KOPT-K1 (cell line): ENCODE results near the gene CYP19A1.

Experiments used
- H3K27ac ChIP-seq: fragments of 200-600 bp; sonication (generic); 2 replicates; pipeline ENCODE4 v1.5.1; 2016; ENCODE audit warnings: antibody characterized with exemption, mild to moderate bottlenecking, low read depth, low read length; ENCODE audit not compliant: poor library complexity, severe bottlenecking
- H3K36me3 ChIP-seq: fragments of 200-600 bp; sonication (generic); 2 replicates; pipeline ENCODE4 v1.5.1; 2017; ENCODE audit warnings: antibody characterized with exemption, mild to moderate bottlenecking, low read length, moderate library complexity; ENCODE audit not compliant: insufficient read depth
- H3K9me3 ChIP-seq: fragments of 200-600 bp; sonication (generic); 2 replicates; pipeline ENCODE4 v1.5.1; 2017; ENCODE audit warnings: antibody characterized with exemption, low read length, mild to moderate bottlenecking; ENCODE audit not compliant: insufficient read depth, poor library complexity, severe bottlenecking

CYP19A1 gene

DNA sequence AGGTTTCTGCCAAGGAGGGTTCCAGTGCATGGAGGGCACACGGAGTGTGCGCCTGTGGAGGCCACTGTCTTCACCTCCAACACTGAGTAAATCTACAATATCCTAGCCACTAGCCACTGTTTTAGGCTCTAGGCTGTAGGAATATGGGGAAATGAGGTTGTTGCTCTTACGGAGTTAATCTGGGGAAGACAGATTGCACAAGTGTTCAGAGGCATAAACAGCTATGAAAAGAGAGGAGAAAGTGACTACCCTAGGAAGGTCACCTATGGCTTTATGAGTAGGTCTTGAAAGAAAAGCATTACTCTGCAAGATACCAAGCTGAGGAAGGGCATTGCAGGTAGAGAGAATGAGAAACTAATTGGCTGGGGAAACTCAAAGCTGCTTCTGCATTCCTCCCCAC lies 85.7 kb downstream of the CYP19A1 start:
- H3K36me3 ChIP-seq: no peaks in the 10 kb centered on the region

DNA sequence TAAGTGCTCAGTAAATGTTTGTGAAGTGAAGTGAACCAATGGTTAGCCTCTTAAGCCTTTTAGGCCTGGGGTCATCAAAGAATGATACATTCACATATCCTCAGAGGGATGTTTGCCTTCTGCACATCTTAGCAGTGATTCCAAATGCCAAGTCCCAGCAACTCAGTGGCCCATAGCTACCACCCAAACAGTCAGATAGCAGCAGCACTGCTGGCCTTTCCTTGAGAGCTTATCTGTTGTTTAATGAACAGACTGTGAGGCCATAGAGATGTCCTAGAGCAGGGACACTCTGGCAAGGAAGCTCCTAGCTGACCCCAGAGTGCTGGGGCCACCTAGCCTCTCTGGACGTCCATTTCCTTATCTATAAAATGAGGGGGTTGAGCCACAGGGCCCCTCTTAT lies 86.8 kb downstream of the CYP19A1 start:
- H3K36me3 ChIP-seq: no peaks in the 10 kb centered on the region
- H3K9me3 ChIP-seq: no peaks in the 10 kb centered on the region
- H3K27ac ChIP-seq: no peak overlapping the region

More for the DNA sequence above, 85.7 kb downstream of the CYP19A1 start:
- Histone ChIP-seq H3K9me3 (no peaks in the 10 kb centered on the region), H3K27ac (no peak overlapping the region)

DNA sequence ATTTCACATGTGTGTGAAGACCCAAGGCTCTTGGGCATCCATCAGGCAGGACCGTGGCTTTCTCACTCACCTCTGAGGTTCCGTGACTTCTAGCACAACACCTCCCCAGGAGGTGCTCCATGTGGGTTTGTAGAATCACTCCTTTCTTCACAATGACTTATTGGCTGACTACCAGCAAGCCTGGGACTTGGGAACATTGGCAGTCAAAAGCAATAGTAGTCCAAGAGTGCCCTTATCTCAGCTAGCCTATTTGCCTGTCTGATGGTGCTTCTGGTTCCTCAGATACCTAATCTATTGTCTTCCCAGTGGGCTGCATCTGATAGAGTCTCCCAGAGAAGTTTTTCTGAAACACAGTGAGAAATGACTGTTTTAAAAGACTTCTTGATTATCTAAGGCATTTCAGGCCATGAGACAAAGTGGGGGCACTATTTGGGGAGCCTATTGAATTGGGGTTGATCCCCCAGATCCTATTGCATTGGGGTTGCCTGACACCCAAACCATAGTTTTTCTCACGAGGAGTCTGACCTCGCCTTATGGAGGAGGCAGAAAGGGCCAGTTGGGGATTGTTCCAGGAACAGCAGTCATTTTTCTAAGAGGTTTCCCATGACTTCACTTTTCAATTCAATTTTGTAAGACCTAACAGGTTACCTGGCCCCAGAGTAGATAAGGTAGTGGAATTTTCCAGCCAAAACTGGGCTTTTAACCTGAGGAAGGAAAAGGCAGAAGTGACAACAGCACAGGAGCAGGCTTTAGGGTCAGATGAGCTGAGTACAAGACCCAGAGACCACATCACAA lies 88.0 kb downstream of the CYP19A1 start:
- Histone ChIP-seq H3K27ac (no peak overlapping the region), H3K9me3 (no peaks in the 10 kb centered on the region), H3K36me3 (no peaks in the 10 kb centered on the region)

DNA sequence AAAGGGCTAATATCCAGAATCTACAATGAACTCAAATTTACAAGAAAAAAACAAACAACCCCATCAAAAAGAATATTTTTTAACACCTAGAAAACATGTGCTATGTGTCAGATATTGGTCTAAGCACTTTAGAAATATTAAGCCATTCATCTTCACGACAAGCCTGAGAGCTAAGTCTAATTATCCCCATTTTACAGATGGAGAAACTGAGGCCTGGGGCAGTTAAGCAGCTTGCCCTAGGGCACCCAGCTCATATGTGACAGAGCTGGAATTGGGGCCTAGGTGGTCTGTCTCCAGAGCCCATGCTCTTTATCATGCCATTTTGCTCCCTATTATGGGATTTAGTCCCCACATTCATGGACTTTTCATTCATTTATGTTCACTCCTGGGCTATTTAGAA lies 92.8 kb downstream of the CYP19A1 start:
- no peak overlapping the region for H3K27ac ChIP-seq
- no peaks in the 10 kb centered on the region for H3K36me3 ChIP-seq

DNA sequence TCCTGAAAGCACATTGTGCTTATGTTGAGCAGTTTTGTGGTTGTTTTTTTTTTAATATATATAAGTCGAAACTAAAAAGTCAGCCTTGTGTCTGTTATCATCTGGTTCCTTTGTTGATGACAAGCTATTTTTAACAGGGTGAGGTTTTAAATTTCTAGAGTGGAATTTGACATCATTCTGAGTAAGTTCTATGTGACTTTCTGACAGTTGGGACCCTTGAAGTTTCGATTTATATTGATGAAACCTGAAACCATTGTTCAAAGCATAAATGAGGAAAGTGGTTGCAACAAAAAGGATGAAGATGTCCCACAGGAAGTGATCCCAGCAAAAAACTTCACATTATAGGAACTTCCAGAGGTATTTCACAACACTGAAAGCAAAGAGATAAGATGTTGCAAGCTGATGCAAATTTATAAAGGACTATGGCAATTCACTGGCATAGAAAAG lies 94.0 kb downstream of the CYP19A1 start:
- peak overlapping the region; percentile 42 for H3K27ac ChIP-seq
- H3K9me3 ChIP-seq: no peaks in the 10 kb centered on the region
- no peaks in the 10 kb centered on the region for H3K36me3 ChIP-seq

More for the DNA sequence above, 92.8 kb downstream of the CYP19A1 start:
- no peaks in the 10 kb centered on the region for H3K9me3 ChIP-seq

DNA sequence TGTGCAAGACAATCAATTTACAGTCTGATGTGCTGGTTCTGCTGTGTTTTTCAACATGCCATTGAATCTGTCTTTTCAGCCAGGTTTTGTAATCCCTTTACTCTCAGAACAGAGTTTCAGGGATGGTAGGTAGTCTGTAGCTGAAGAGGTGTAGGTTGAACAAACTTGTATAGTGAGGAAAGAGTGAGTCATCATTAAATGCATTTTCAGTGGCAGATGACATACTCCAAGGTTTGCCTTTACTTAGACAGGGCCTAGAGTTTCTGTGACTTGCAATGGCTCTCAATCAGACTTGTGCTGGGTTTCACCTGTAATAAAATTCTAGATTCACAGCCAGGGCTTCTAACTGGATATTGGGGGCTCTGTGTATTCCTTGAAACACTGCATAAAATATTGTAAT lies 94.6 kb downstream of the CYP19A1 start:
- Histone ChIP-seq H3K9me3 (no peaks in the 10 kb centered on the region), H3K36me3 (no peaks in the 10 kb centered on the region), H3K27ac (peak overlapping the region; percentile 42)

DNA sequence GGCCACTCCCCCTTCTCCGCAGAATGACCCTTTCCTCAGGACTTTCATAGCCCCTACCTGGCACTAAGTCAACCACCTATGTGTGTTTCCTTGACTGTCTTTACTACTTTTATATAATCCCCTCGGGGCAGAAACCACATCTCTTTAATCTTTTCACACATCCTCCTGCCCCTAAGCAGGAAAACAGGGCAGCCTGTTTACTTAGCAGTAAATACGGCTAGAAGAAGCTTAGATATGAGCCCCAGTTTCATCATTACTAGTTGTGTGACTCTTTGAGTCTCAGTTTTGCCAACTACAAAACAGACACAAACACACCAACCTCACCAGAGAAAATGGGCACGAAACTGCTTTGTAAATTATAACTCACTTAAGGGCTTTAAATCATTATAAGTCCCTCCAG lies 98.3 kb downstream of the CYP19A1 start:
- H3K9me3 ChIP-seq: no peaks in the 10 kb centered on the region
- no peaks in the 10 kb centered on the region for H3K36me3 ChIP-seq
- H3K27ac ChIP-seq: no peak overlapping the region

DNA sequence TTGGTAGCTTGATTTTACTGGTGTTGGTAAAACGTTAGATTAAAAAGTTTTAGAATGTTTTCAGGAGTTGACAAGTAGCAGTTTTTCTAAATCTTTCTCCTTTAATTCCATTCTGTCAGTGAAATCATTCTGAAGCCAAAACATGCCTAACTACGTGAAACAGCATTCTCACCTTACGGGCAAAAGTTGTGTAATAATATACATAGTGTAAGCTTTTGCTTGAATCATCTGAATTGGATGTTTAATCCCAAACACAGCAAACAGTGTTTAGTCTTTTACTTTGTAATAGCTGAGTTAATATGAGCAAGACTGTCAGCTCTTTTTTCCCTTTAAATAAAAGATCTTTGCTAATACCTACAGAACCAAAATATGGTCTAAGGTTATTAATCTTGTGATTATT lies 100.6 kb downstream of the CYP19A1 start:
- Histone ChIP-seq H3K36me3 (no peaks in the 10 kb centered on the region), H3K9me3 (no peaks in the 10 kb centered on the region), H3K27ac (no peak overlapping the region)

DNA sequence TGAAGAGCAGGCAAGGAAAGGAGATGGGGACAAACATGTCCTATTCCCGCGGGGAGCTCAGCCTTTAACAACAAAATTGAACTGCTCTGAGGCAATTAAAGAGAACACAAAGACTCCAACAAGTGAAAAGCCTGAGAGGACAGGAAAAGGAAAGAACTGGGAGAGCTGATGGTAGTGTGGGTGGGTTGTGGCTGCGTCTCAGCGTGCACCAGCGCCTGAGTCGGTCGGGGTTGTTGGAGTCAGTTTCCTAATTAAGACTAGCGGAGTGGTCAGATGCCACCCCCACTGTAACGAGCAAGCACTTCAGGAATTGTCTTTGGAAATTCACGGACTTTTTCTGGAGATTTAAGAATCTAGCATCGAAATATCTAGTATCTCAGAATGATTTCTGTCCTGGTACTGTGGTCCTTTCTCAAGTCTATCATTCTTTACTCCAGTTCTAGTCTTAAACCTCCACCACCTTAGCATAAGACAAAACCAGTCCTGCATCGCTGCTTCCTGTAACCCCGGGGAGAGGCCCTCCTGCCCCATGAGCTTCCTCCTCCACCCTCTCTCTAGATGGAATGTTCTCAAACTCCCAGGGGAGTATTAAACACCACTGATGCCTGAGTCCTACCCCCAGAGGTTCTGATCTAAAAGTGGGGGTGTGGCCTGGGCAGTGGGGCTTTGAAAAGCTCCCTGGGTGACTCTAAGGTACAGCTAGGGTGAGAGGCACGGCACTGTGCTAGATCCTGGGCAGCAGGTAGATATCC lies 104.0 kb downstream of the CYP19A1 start:
- H3K36me3 ChIP-seq: no peaks in the 10 kb centered on the region
- no peaks in the 10 kb centered on the region for H3K9me3 ChIP-seq

DNA sequence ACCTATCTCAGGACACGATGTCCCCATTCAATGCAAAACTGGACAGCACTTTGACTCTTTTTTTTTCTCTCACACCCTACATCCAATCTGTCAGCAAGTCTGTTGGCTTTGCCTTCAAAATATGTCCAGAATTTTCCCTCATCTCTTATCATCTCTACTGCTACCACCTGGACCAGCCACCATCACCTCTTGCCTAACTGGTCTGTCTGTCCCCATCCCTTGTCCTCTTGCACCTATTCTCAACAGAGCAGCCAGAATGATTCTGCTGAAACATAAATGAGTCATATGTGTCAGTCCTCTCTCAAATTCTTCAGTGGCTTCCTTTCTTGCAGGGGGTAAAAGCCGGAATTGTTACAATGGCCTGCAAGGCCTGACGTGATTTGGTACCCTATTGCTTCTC lies 105.8 kb downstream of the CYP19A1 start:
- no peak overlapping the region for H3K27ac ChIP-seq
- H3K36me3 ChIP-seq: no peaks in the 10 kb centered on the region

More for the DNA sequence above, 104.0 kb downstream of the CYP19A1 start:
- H3K27ac ChIP-seq: no peak overlapping the region

DNA sequence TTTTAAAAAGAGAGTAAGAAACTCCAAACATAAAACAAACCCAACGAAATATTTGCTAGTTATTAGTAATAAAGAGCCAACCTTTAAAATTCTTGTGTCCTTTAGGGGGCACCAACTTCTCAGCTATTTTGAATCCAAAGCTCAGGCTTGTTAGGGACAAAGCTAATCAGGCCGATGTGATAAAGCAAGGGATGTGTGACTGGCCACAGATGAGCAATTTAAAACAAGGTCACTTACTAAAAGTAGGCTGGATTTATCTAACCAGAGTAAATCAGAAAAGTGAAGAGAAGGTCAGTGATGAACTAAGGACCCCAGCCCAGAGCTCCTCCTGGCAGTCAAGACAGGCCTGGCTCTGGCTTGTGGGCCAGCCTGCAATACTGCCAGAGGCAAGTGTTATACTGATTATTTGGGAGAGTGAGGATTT lies 108.5 kb downstream of the CYP19A1 start:
- H3K36me3 ChIP-seq: no peaks in the 10 kb centered on the region
- no peak overlapping the region for H3K27ac ChIP-seq
- H3K9me3 ChIP-seq: no peaks in the 10 kb centered on the region

More for the DNA sequence above, 105.8 kb downstream of the CYP19A1 start:
- H3K9me3 ChIP-seq: no peaks in the 10 kb centered on the region

DNA sequence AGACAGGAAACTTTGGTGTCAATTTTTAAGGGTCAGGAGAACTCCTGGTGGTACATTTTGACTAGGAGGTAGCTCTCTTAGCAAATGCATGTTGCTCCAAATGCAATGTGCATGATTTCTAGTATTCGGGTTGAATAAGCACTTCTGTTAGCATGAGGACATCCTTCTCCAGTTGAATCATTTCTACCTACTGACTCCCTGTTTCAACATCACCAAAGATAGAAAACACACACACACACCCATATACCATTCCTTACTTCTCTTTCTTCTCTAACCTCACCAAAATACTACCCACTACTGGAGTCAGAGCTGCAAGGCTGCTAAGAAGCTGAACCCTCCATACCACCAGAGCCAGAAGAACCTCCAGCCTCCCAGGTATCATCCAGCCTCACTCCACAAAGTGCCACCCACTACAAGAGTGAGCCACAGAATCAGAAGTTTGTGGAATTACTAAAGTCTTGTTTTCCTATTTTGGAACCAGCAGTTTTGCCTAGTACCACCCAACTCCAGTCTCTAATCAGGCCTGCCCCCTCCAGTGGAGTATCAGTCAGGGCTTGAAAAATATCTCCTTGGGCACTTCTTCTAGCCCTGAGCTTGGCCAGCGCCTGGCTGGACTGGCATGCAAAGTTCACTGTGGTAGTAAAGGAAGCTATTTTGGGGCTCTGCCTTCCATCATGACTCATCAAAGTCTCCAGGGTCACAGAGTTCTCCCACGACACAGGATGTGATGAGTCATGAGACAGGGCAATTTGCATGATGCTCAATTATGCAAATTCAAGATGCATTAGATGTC lies 110.3 kb downstream of the CYP19A1 start:
- H3K9me3 ChIP-seq: no peaks in the 10 kb centered on the region
- H3K36me3 ChIP-seq: no peaks in the 10 kb centered on the region
- H3K27ac ChIP-seq: peak overlapping the region; percentile 21

DNA sequence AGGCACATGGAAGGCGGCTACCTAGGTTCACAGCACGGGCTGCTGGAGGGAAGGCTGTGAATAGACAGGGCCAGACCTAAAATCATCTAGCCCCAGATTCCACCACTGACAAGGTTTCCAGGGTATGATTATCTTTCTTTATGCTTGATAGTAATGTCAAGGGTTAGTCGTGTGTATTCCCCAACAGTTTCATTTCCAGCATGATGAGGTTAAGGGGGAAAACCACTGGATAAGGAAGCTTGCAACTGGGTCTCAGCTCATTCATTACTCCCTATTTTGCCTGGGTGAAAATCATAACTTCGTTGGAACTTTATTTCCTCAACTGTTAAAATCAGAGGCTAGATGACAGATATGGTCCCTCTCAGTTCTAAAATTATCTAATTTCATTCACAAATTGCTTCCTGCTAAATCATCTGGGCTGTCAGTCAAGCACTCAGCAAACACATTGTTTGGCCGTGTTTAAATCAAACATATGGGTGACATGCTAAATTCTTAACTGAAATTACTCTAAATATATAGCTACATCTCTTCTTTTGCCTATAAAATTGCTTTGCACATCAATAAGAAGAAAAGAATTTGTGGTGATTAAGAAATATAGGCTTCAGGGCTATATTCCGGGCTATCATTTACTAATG lies 111.7 kb downstream of the CYP19A1 start:
- Histone ChIP-seq H3K27ac (no peak overlapping the region), H3K36me3 (no peaks in the 10 kb centered on the region), H3K9me3 (no peaks in the 10 kb centered on the region)

DNA sequence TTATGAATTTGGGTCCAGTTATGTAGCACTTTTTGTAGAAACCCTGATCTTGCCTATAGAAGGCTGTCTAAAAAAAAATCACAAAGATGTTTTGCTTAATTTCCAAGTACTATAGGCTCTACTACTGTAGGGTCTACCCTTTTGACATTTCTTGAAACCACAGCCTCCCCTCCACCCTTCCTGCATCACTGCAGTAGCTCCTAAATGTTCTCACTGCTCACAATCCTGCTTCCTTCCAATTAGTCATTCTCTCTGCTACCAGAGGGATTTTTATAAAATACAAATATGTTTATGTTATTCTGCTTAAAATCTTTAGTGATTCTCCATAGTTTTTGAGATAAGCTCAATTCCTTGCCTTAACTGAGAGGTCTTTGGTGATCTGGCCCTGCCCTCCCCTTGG lies 114.0 kb downstream of the CYP19A1 start:
- no peaks in the 10 kb centered on the region for H3K36me3 ChIP-seq
- H3K9me3 ChIP-seq: no peaks in the 10 kb centered on the region
- no peak overlapping the region for H3K27ac ChIP-seq
